Occipital lobe (tissue), 2 donors: Measurements from ENCODE around the gene FBXW4. TPM values are rescaled to one million over a fixed set of nuclear protein-coding genes. Genes with fewer than 3 reads are reported as not detected.

Experiments
- DNase-seq: peaks from one replicate; lab custom pipeline; 2025; lab: John Stamatoyannopoulos, UW
- total RNA-seq: library from RNA; depleted of rRNA; stranded (reverse); fragments of >200 nt; gene quantifications from one replicate; pipeline ENCODE4 v1.2.3, GENCODE V29; 2014

The FBXW4 gene
- total RNA-seq, 1 donor from 2014 or later = 68.3 TPM

- peak; percentile 91 for DNase-seq
Observed at GRCh38 chr10:101587725-101588653, 107.0 kb downstream of the FBXW4 start, which contains the start of the genes DPCD and POLL. Gene DPCD, plus strand, starts transcription at chr10:101588321. Its CDS starts 16 bp downstream, at chr10:101588337. Gene POLL, minus strand, starts transcription at chr10:101588257. Its CDS starts 897 bp downstream, at chr10:101587360.

DNA sequence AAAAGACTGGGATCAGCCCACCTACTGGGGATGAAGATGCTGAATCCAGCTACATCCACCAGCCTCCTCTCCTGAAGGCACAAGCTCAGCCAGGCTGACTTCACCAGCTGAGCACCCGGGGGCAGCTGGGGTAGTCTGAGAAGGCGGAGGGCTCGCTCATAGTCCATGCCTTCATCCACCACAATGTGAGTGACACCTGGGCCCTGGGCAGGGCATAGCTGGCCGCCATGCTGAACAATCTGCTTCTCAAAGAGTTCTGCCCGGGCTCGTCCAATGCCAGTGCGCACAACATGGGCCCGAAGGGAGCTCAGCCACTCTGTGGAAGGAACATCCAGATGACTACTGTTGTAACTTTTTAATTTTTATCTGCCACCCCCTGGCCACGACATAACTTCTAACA, 109.1 kb downstream of the FBXW4 start:
- no peak for DNase-seq

DNA sequence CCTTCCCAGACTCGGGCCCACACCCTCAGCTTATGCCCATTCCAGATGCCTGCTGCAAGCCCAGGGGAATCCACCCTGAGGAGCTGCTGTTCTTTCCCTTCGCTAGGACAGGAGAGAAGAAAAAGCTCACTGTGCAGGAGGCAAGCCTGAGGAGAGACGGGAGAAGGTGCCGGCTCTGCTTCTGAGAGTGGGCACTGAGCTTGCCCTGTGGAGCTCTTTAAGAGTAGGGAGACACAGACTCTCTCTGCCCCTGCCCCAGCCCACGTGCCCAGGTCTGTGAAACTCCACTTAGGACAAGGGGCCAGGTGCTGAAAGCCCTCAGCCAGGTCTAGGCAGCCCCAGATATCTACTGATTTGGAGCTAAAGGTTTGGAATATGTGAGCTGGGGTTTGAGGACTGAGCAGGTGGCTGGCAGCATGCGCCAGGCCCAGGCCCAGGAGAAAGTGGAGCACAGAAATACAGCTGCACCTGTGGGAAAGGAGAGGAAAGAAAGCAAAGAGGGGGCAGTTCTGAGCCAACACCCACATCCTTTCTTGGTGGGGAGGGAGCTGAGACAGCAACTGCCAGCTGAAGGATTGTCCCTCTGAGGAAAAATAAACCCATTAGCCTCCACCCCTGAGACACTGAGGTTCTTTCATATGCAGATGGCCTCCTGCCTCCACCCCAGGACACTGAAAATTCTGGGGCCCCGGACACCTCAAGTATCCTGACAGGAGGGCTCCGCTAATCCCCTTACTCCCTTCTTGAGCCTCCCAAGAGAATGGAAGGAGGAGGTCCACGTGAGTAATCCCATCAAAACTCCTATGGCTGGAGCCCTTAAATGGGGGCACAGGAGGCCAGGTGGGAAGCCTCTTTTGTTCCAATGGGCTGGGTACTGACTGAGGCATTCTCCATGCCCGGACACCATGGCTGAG, 114.2 kb downstream of the FBXW4 start:
- DNase-seq = no peak

DNA sequence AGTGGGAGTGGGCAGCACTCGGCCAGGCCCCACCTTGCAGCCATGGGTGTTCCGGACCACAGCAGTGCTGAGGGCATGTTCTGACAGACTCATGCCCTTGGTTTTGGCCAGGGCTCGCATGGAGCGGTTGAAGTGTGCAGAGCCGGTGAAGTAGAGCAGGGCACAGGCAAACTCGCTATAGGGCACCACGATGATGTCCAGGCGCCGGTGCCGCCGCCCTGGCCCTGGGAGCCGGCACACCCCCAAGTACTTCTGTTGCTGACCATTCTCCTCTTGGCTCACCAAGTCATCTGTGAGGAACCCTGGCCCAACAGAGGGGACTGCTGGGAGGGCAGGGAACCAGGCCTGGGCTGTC, 115.5 kb downstream of the FBXW4 start:
- DNase-seq = no peak

DNA sequence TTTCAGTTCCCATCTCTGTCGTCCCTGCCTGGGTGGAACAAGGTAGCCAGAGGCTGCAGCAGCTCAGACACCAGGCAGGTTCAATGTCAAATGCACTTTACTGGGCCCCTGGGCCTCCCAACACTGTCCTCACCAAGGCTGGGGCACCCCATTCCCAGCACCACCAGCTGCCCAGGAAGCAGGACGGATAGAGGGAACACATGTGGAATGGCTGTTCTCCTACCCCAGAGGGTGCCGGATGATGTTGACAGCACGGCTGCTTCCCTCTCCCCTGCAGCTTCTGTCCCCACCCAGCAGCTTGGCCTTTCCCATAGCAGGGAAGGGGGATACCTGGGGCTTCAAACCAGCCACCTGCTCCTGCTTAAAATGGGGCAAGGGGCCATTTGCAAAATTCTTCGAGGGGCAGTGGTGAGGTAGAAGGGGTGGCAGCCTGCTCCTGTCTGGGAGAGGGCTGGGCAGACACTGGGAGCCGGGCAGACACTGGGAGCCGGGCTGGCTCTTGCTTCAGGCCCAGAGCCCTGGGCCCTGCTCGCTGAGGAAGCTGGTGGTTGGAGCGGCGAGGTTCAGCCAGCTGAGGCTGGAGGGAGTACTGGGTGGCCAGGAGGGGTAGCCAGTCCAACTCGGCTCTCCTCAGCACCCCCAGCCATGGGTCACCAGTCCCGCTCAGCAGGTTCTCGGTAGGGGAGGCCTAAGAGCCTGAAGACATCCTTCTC, 116.0 kb downstream of the FBXW4 start:
- no peak for DNase-seq

DNA sequence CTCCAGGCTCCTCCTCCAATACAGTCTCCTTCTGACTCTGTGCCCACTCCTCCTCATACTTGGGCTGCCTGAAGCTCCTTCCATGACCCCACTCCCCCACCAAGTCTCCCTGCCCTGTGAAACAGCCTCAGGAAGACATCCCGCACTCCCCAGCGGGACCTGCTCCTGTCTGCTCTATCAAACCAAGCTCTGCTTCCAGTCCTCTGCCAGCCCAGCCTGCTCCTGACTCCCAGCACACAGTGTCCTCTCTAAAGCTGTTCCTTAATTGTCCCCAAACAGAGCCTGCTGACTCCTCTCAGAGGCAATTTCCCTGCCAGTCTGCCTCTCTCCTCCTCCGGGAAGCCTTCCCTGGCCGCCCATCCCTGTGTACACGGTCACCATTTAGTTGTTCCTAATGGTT, 116.8 kb downstream of the FBXW4 start:
- DNase-seq = no peak

DNA sequence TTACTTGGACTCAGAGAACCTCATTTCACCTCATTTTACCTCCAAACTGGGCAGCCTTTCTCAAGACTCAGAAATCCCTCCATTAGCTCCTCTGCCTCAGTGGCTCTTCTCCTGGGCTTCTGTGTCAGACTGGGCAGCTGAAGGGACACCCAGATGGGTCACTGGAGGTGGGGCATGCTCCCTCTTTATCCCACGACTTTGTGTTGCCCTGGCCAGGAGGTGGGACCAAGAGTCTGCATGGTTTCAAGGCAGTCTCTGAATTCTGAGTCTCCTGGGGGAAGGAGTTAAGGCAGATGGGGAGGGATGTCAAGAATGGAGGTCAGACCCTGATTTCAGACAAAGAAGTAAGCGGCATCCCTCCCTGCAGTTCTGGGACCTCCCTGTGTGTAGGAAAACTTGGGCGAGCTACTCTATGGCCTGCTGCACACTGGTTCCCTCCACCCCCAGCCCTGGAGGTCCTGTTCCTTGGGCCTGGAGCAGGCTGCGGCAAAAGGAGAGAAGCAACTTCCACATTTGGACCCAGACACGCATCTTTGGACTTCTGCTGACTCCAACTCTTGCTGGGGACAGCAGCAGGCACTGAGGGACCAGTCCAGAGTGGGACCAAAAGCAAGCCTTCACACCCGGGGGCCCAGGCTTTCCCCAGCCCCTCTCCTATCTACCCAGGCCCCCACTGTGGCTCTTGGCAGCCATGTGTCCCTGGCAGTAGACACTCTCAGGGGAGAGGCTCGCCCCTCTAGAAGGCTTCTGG, 117.7 kb downstream of the FBXW4 start:
- DNase-seq = no peak

- DNase-seq = no peak
Observed at GRCh38 chr10:101576211-101576863, 118.6 kb downstream of the FBXW4 start.

- DNase-seq = no peak
Observed at GRCh38 chr10:101575580-101576210, 119.3 kb downstream of the FBXW4 start.

DNA sequence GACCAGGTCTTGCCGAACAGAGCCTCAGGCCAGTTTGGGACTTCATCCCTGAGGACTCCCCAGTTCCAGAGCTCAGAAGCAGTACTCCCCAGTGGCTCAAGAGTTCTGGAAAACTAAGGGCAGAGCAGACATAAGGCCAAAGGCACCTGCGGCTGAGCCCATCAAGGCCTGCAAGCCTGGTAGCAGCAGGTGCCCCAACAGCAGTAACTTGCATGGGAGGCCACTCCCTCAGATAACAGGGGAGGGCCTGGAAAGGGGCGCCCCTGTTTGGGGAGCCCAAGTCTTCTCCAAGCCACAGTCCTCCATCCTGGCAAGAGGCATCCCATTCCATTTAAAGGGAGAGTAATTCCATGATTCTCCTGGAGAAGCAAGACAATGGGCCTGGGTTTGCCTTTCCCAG, 119.9 kb downstream of the FBXW4 start:
- no peak for DNase-seq

GRCh38 chr10:101573885-101574753, 120.9 kb downstream of the FBXW4 start:
- DNase-seq = no peak

DNA sequence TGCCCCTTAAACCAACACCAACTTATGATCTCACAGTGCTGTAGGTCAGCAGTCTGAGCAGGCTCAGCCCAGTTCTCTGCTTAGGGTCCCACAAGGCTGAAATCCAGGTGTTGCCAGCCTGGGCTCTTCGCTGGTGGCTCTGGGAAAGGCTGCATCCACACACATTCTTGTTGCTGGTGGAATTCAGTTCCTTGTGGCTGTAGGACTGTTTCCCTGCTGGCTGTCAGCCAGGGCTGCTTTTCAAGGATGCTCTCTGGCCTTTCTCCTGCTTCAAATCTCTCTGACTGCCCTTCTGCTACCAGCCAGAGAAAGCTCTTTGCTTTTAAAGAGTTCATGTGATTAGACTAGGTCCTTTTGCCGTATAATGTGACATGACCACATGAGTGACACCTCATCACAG, 122.2 kb downstream of the FBXW4 start:
- no peak for DNase-seq

GRCh38 chr10:101572126-101572525, 122.8 kb downstream of the FBXW4 start:
- no peak for DNase-seq

DNA sequence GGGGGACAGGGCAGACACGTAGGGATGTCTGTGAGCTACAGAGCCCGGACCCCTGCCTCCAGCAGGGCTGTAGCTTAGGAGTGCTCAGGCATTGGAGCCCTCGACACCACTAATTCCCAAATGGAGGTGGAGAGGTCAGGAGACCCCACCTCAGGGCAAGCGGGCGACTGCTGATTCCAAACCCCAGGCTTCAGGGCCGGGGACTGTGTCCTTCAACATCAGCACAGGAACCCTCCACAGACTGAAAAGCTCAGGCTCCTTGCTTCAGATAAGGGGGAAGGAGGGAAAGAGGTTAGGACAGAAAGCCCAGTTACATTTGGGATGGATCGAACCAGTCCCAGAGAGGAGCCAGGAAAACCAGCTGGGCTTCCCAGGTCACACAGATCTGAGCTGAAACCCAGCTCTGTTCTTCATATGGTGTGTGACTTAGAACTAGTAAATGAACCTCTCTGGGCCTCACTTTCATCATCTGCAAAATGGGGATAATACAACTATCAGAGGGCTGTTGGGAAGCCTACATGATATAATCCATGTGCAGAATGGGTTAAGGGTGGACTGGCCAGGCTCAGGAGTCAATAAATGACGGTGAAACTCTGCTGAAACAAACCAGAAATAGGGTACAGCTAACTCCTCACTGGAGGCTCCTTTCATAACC, 123.6 kb downstream of the FBXW4 start:
- no peak for DNase-seq

GRCh38 chr10:101570428-101571270, 124.3 kb downstream of the FBXW4 start:
- DNase-seq = peak; percentile 51

DNA sequence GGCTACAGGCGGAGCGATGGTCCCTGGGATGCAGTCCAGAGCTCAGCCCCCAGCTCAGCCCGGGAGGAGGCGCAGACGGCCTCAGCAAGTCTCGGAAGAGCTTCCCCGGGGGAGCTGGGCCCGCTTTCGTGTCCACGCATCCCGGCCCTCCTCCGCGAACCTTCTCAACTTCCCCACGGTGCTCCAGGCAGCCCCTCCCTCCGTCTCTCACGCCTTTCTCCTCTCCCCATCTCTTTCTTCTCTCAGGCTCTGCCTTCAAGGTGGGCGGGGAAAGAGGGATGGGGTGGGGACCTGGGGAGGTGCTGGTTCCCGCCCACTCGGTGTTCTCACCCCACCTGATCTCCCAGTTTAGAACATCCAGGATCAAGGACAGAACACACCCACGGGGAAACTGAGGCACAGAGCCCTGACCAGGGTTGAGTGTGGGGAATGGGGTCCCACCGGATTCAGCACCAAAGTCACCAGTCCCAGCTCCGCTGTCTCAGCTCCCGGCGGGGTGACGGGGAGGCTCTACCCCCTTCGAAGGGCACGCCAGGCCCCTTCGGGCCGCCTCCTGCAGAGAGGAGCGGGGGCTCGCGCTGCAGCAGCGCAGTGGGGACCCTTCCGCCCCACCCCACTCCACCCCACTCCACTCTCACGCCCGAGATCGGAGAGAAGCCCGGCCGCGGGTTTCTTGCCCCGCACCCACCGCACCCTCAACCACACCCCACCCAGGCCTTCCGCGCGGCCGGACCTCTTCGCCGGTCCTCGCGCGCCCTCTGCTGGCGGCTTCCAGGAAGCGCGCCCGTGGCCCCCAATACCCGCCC, 125.1 kb downstream of the FBXW4 start:
- DNase-seq = no peak

DNA sequence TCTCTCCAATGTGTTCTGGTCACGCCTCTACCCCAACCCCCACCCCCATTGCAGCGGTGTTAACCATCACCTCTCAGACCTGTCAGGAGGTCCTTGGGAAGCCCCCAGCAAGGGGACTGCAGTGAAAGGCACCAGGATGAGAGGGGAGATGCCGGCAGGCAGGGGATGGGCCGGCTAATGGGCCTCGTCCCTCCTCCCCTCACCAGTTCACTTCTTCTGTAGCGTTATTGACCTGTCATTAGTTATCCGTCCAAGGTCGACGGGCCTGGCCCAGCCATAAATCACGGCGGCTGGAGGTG, 125.7 kb downstream of the FBXW4 start:
- no peak for DNase-seq
